ENCODE results near the gene TSPYL1.
"Not testable (repeated sequence)": the region's sequence is repeated elsewhere in the genome, so short reads cannot be mapped to it uniquely, and the experiment has no call there.

Gene TSPYL1

GRCh38 chr6:116326181-116326671 lies 46.5 kb upstream of the TSPYL1 start (continued):
- no peak for TF ChIP-seq ZNF311 (tag by site-specific recombination; IDR thresholded peaks at IDR 0.05; ENCODE audit: borderline replicate concordance)
- no peak for TF ChIP-seq ZNF621 (tag by site-specific recombination; IDR thresholded peaks at IDR 0.05)
- no peak for TF ChIP-seq ZFP41 (tag by site-specific recombination; IDR thresholded peaks at IDR 0.05; ENCODE audit: borderline replicate concordance)
- TF ChIP-seq, protein P1, sequence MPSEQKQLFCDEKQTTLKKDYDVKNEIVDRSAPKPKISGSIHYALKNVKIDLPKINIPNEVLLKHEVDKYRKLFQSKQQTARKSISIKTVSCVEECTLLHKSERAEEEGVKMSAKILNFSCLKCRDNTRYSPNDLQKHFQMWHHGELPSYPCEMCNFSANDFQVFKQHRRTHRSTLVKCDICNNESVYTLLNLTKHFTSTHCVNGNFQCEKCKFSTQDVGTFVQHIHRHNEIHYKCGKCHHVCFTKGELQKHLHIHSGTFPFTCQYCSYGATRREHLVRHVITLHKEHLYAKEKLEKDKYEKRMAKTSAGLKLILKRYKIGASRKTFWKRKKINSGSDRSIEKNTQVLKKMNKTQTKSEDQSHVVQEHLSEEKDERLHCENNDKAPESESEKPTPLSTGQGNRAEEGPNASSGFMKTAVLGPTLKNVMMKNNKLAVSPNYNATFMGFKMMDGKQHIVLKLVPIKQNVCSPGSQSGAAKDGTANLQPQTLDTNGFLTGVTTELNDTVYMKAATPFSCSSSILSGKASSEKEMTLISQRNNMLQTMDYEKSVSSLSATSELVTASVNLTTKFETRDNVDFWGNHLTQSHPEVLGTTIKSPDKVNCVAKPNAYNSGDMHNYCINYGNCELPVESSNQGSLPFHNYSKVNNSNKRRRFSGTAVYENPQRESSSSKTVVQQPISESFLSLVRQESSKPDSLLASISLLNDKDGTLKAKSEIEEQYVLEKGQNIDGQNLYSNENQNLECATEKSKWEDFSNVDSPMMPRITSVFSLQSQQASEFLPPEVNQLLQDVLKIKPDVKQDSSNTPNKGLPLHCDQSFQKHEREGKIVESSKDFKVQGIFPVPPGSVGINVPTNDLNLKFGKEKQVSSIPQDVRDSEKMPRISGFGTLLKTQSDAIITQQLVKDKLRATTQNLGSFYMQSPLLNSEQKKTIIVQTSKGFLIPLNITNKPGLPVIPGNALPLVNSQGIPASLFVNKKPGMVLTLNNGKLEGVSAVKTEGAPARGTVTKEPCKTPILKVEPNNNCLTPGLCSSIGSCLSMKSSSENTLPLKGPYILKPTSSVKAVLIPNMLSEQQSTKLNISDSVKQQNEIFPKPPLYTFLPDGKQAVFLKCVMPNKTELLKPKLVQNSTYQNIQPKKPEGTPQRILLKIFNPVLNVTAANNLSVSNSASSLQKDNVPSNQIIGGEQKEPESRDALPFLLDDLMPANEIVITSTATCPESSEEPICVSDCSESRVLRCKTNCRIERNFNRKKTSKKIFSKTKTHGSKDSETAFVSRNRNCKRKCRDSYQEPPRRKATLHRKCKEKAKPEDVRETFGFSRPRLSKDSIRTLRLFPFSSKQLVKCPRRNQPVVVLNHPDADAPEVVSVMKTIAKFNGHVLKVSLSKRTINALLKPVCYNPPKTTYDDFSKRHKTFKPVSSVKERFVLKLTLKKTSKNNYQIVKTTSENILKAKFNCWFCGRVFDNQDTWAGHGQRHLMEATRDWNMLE (tag by site-specific recombination; conservative IDR thresholded peaks at IDR 0.05; ENCODE audit: low read depth) = no peak
- TF ChIP-seq ZNF248 (tag by site-specific recombination; IDR thresholded peaks at IDR 0.05) = no peak
- TF ChIP-seq ZNF223 (tag by site-specific recombination; IDR thresholded peaks at IDR 0.05) = no peak
- no peak for TF ChIP-seq KLF16 (tag by site-specific recombination; IDR thresholded peaks at IDR 0.05)
- TF ChIP-seq ZNF266 (tag by site-specific recombination; IDR thresholded peaks at IDR 0.05; ENCODE audit: low read depth) = no peak

DNA sequence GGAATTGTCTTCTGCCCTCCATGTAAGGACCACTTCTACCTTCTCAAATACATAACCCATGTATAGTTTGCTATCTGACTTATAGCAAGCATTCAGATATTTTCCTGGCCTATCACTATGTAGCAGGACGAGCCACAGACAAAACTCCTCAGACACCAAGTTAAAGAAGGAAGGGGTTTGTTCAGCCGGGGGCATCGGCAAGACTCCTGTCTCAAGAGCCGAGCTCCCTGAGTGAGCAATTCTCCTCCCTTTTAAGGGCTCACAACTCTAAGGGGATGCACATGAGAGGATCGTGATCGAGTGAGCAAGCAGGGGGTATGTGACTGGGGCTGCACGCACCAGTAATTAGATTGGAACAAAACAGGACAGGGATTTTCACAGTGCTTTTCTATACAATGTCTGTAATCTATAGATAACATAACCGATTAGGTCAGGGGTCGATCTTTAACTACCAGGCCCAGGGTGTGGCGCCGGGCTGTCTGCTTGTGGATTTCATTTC lies 46.0 kb upstream of the TSPYL1 start:
- POLR2A ChIA-PET = not testable (repeated sequence)
- CTCF ChIA-PET = interaction anchor here (0.9 kb wide), 1 partner anchor 33 kb away, joined by 3 read pairs; no protein-coding TSS in a partner anchor

GRCh38 chr6:116323863-116324262 lies 44.1 kb upstream of the TSPYL1 start:
- ChIA-PET POLR2A (no interaction called here), CTCF (interaction anchor here (0.6 to 1.0 kb wide), 2 partner anchors 36 to 211 kb away, joined by 3 to 4 read pairs; no protein-coding TSS in a partner anchor)
- Histone ChIP-seq H3K36me3 (ENCODE audit: control insufficient read depth in 2 of 2, insufficient read depth in 1 of 2, low read length in 2 of 2) (no peaks in the 10 kb centered on the region), H3K4me3 (ENCODE audit: low read depth, low read length) (no peak overlapping the region), H3K27ac (ENCODE audit: extremely low read depth, low read depth, low read length) (no peak overlapping the region), H3K4me1 (ENCODE audit: control insufficient read depth, insufficient read depth, low read length) (no peaks in the 10 kb centered on the region), H3K9me3 (ENCODE audit: control insufficient read depth, insufficient read depth, low read depth, low read length) (no peaks in the 10 kb centered on the region)
- TF ChIP-seq ZNF510 (tag by site-specific recombination; IDR thresholded peaks at IDR 0.05; ENCODE audit: insufficient replicate concordance) (no peak), ZSCAN16 (tag by site-specific recombination; IDR thresholded peaks at IDR 0.05) (no peak), GLI2 (tag by site-specific recombination; IDR thresholded peaks at IDR 0.05; ENCODE audit: borderline replicate concordance, low read depth) (no peak), ZNF335 (tag by site-specific recombination; conservative IDR thresholded peaks at IDR 0.05) (no peak), ZNF132 (tag by site-specific recombination; IDR thresholded peaks at IDR 0.05; ENCODE audit: borderline replicate concordance) (no peak), ZFP37 (tag by site-specific recombination; IDR thresholded peaks at IDR 0.05) (no peak), ZFP69B (tag by site-specific recombination; IDR thresholded peaks at IDR 0.05) (no peak), ZNF214 (tag by site-specific recombination; IDR thresholded peaks at IDR 0.05; ENCODE audit: borderline replicate concordance) (no peak), ZNF513 (tag by site-specific recombination; IDR thresholded peaks at IDR 0.05) (no peak), BCL11A (tag by site-specific recombination; IDR thresholded peaks at IDR 0.05; ENCODE audit: low read depth) (no peak)
- TF ChIP-seq, protein P2, sequence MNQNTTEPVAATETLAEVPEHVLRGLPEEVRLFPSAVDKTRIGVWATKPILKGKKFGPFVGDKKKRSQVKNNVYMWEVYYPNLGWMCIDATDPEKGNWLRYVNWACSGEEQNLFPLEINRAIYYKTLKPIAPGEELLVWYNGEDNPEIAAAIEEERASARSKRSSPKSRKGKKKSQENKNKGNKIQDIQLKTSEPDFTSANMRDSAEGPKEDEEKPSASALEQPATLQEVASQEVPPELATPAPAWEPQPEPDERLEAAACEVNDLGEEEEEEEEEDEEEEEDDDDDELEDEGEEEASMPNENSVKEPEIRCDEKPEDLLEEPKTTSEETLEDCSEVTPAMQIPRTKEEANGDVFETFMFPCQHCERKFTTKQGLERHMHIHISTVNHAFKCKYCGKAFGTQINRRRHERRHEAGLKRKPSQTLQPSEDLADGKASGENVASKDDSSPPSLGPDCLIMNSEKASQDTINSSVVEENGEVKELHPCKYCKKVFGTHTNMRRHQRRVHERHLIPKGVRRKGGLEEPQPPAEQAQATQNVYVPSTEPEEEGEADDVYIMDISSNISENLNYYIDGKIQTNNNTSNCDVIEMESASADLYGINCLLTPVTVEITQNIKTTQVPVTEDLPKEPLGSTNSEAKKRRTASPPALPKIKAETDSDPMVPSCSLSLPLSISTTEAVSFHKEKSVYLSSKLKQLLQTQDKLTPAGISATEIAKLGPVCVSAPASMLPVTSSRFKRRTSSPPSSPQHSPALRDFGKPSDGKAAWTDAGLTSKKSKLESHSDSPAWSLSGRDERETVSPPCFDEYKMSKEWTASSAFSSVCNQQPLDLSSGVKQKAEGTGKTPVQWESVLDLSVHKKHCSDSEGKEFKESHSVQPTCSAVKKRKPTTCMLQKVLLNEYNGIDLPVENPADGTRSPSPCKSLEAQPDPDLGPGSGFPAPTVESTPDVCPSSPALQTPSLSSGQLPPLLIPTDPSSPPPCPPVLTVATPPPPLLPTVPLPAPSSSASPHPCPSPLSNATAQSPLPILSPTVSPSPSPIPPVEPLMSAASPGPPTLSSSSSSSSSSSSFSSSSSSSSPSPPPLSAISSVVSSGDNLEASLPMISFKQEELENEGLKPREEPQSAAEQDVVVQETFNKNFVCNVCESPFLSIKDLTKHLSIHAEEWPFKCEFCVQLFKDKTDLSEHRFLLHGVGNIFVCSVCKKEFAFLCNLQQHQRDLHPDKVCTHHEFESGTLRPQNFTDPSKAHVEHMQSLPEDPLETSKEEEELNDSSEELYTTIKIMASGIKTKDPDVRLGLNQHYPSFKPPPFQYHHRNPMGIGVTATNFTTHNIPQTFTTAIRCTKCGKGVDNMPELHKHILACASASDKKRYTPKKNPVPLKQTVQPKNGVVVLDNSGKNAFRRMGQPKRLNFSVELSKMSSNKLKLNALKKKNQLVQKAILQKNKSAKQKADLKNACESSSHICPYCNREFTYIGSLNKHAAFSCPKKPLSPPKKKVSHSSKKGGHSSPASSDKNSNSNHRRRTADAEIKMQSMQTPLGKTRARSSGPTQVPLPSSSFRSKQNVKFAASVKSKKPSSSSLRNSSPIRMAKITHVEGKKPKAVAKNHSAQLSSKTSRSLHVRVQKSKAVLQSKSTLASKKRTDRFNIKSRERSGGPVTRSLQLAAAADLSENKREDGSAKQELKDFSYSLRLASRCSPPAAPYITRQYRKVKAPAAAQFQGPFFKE (tag by site-specific recombination; IDR thresholded peaks at IDR 0.05; ENCODE audit: borderline replicate concordance) = no peak

More for the DNA sequence above, 46.0 kb upstream of the TSPYL1 start:
- not testable (repeated sequence) for H3K27ac ChIP-seq (ENCODE audit: extremely low read depth, low read depth, low read length); H3K36me3 ChIP-seq (ENCODE audit: control insufficient read depth in 2 of 2, insufficient read depth in 1 of 2, low read length in 2 of 2); H3K4me3 ChIP-seq (ENCODE audit: low read depth, low read length); H3K4me1 ChIP-seq (ENCODE audit: control insufficient read depth, insufficient read depth, low read length); H3K9me3 ChIP-seq (ENCODE audit: control insufficient read depth, insufficient read depth, low read depth, low read length)
- TF ChIP-seq TRIM28 (IDR thresholded peaks at IDR 0.05; ENCODE audit: borderline replicate concordance, low read length) (peak; percentile 97), SETDB1 (IDR thresholded peaks at IDR 0.05; ENCODE audit: insufficient read length, low read length) (peak; percentile 55)

All from HEK293 (cell line).